Activated CD4-positive, alpha-beta T cell treated with anti-CD3 and anti-CD28 coated beads, Interleukin-2, Interleukin-4, amounts not matched to agents 100 ng/mL and 50 ng/mL, durations not matched to agents 16 hours and 8 hours (primary cell): ENCODE measurements around the gene SLC6A19.

ENCODE experiments used
- DNase-seq: peaks from one replicate; pipeline ENCODE4 v3.0.0-alpha.2; 2020; ENCODE audit warnings: low spot score

SLC6A19 gene

DNA sequence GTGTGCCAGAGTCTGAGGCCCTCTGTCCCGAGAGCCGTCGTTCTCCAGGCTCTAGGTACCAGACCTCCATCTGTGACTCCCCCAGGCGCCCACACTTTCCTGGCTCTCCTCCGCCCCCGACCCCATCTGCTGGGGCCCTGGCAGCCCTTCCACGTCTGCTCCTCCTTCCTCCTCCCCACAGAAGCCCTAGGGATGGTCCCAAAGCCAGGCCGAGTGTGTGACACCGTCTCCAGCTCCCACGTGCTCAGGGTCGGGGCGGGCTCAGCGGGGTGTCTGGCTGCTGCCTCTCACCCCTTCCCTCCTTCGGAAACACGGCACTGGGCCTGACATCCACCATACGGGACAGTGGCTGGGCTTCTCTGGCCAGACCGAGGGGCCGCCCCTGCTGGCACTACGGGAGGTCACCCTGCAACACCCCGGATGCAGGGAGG lies 20.5 kb upstream of the SLC6A19 start:
- no peak for DNase-seq

DNA sequence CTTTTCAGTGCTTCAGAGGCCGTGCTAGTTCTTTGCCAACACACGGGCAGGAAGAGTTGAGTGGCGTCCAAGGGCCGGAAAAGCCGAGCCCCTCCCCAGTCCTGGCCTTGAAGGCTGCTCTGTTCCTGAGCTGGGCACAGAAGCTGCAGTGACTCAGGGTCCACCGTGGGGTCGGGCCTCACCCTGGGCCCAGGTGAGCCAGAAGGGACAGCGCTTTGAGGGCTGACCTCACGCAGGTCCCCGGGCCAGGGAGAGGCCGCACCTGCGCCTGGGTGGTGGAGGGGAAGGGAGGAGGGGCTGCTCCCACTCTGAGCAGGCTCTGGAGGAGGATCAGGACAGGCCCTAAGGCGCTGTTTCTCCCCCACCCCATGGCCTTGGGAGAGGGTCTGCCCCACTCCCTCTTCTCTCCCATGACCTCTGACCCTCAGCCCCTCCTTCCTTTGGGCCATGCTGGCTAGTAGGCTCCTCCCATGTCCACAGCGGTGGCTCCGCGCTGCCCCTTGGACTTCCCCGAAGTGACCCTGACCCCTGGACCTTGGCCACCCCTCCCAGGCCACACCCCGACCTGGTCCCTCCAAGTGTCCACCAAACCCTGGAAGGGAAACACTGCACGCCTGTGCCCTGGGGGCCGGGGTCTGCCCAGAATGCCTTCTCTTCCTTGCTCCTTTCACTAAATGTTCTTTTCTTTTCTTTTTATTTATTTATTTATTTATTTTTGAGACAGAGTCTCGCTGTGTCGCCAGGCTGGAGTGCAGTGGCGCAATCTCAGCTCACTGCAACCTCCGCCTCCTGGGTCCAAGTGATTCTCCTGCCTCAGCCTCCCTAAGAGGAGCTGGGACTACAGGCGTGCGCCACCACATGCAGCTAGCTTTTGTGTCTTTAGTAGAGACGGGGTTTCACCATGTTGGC lies 19.7 kb upstream of the SLC6A19 start:
- no peak for DNase-seq

DNA sequence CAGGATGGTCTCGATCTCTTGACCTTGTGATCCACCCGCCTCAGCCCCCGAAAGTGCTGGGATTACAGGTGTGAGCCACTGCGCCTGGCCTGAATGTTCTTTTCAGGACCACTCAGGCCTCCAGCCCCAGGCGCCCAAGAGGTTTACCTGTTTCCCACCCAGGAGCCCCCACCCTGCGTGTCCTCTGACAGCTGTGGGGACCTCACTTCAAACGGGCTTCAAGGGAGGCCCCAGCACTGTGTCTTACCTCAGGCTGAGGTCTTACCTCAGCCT lies 19.1 kb upstream of the SLC6A19 start:
- no peak for DNase-seq

DNA sequence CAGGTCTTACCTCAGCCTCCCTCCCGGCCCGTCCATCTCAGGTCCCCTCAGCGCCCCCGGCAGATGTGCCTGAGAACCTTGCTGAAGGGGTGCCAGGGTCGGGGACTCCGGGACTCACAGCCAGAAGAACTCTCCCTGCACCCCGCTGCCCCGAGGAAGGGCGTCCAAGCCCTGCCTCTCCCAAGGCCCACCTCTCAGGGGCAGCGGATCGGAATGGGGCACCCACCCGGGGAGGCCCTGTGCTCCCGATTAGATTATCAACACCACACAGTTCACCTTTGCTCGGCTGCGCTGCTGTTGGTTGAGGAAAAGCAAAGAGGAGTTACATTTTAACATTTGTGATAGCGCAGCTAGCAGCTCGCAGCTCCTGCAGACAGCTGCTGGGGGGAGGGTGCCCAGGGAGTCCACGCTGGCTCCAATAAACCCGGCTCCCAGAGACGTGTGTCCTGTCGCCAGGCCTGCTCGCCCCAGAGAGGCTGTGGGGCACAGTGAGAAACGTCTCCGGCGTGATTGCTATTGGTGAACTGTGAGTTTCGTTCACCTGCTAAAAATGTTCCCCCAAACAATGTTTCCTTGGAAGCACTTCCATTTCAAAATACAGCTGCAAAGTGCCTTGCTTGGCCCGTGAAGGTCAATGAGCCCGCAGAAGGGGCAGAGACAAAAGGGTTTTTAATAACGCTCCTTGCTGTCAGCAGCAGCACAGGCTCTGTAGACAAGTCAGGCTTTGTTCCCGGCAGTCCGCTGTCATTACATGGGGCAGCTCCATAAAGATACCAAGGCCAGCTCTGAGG lies 18.6 kb upstream of the SLC6A19 start:
- no peak for DNase-seq

DNA sequence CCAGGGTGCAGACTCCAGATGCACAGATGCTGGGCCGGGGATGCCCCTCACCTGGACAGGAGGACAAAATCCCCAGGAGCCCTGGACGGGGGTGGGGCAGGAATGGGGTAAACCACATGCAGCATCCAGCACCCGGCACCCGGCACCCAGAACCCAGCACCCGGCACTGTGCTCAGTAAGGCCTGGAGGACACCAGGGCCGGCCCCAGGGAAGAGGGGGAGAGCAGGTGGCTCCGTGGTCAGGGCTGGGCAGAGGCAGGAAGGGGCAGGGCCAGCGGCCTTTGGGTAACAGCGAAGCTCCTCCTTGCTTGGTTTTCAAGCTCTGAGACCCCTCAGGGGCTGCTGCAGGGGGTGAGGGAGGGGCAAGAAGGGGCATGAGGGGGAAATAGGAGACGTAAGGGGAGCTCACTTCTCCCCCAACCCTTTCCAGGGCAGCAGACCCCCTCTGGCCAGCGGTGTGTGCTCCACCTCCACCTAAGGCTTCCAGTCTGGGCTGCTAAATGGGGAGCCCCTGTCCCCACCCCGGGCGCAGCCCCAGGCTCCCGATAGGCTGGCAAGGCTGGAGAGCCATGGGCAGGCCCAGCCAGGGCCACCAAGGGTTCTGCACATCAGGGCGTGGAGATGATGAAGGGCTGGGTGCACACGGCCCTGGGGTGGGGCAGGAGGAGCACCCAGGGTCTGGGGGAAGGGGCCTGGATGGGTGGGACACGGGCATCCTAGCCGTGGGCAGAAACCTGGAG lies 17.8 kb upstream of the SLC6A19 start:
- DNase-seq, result no peak

DNA sequence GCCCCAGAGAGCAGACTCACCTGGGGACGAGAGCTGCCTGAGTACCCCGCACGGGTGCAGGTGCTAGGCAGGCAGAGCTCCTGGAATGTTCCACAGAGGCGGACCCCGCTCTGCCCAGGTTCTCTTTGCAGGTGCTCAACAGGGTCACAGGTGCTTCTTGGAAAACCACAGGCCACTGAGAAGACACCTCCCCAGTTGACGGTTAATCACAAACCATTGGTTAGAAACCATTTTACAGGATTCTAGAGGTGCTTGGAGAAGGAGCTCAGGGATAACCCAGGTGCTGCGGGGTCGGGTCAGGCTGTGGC lies 17.3 kb upstream of the SLC6A19 start:
- DNase-seq, result no peak

DNA sequence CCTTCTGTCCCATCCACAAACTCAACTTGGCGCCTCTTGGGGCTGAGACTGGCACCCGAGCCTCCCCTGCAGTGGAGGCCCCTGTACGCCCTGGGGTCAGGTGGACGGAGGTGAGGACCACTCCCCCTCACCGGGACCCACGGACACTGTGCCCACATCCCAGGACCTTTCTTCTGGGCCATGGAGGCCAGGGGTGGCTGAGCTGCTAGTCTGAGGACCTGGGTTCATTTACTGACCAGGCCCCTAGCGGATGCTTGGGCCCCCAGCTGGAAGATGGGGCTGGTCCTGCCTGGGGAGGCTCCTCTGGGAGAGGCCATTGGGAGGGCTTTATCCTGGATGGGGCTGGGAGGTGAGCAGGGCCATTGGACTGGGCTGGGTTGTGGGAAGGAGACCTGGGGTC lies 16.9 kb upstream of the SLC6A19 start:
- DNase-seq, result no peak

DNA sequence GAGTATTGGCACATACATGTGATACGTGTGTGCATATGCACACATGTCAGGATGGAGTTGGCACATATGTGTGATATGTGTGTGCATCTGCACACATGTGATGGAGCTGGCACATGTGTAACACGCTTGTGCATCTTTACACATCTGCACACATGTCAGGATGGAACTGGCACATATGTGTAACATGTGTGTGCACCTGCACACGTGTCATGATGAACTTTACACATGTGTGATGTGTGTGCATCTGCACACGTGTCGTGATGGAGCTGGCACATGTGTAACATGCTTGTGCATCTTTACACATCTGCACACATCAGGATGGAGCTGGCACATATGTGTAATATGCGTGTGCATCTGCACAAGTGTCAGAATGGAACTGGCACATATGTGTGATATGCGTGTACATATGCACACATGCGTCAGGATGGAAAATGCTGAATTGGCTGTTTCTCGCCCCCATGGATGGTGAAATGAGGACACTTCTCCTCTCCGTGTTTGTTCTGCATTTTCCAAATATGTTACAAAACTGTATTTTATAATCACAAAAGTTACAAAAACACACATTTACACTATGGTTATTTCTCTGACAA lies 16.3 kb upstream of the SLC6A19 start:
- DNase-seq, result no peak

DNA sequence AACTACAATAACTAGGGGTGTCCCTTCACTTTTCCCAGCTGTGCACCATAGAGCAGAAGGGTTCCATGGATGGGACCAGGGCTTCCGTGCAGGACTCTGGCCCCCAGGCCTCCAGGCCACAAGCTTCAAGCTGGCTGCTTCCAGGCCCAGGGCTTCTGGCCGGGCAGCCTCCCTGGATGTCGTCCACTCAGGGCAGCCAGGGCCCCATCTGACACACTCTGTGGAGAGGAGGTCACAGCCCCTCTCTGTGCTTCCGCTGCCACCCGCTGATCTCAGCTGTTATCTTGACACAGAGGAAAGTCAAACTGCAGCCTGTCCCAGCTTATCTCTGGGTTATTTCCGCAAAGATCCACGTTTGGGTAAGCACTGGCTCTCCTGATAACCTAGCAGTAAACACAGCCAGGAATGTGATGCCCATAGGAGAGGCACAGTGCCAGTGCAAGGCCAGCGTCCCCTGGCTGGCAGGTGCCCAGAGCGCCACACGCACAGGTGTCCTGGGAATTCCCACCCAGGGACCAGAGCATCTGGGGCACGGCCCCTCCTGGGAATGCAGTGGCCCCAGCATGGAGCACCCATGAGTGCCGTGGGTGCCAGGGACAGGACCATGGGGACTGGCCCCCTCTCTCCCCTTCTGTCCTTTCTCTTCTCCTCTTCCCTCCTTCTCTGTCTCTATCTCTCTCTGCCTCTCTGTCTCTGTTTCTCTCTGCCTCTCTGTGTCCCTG lies 15.6 kb upstream of the SLC6A19 start:
- DNase-seq, result no peak

DNA sequence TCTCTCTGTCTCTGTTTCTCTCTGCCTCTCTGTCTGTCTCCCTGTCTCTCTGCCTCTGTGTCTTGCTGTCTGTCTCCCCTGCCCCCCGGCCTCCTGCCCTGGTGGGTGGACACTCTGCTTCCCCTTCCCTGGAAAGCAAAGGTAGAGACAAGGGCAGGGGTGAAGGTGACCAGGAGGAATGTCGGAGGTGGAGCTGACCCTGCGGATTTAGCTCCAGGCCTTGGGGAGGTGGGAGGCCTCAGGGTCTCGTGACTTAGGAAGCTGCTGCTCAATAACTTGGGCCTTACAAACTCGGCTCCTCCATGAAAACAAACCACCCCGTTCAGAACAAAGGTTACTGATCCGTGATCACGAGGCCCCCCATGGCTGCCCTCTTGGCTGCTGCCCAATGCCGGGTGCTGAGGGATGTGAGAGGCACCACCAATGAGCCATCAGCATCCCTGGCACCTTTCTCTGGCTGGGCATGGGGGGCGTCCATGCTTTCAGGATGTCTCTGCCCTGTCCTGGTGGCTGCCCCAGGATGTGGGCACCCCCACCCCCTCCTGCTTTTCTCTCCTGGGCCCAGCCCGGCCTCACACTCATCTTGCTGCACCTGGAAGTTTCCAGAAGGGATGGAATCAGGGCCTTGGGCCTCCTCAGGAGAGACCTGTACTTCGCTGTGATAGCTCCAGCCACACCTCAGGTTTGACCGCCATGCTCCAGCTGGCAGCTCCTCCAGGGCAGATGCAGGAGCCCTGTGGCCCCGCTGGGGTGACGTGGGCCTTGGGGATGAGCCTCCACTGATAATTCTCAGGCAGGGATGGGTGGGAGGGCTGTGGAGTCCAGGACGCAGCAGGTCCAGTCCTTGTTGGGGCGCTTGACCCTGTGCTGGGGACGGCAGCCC lies 14.8 kb upstream of the SLC6A19 start:
- no peak for DNase-seq

DNA sequence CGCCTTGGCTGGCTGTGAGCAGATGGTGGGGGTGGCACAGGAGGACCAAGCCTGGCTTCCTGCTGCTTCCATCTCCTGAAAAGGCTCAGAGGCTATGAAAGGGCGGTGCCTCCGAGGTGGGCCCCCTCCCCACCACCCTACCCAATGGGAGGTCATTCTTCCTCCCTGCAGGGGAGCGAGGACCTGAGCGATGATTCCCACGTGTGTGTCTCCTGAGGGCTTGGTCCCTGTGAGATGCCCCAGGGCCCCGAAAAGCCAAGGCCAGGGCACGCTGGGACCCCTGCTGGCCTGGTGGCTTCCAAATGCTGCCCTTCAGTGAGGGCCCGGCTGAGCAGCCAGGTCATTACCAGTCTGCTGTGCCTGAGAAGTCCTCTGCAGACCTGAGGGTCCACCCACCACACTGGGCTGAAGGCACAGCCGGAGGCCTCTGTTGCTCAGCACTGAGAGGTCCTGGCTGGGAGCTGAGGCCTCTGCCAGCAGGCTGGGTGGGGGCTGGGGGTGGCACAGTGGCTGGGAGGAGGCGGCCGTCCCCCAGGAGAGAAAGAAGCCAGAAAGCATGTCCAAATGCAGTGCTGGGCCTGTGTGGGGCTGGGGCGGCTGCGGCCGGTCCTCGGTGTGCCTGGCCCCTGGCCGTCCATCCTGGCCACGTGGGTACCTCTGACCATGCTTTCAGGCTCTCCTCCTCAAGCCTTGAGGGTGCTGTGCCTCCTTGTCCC lies 14.0 kb upstream of the SLC6A19 start:
- no peak for DNase-seq

DNA sequence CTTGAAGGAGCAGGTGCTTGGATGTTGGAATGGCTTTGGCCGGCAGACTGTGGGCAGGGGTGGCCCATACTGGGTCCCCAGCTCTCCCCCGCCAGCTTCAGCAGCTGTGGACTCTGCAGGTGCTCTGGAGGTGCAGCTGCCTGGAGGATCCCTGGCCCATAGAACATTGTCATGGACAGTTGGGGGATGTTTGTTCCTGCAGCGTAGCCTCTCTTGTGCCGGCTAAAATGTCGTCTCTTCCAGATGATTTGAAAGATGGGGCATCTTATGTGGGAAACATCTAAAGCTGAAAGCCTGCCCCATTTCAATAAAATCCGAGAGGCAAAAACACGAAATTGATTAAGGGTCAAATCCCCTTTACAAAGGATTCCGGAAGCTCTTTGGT lies 13.5 kb upstream of the SLC6A19 start:
- DNase-seq, result no peak

DNA sequence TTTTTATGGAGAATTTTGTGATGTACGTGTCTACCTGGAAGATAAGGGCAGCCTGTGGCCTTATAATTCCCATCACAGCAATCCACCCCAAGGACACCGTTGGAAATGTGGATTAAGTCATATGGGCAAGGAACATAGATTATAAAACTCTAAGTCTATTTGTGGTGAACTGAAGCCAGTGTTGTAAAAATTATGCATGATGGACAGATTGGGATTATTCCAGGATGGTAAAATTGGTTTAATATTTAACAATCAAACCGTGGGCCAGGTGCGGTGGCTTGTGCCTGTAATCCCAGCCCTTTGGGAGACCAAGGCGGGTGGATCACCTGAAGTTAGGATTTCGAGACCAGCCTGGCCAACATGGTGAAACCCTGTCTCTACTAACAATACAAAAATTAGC lies 12.9 kb upstream of the SLC6A19 start:
- DNase-seq, result no peak

DNA sequence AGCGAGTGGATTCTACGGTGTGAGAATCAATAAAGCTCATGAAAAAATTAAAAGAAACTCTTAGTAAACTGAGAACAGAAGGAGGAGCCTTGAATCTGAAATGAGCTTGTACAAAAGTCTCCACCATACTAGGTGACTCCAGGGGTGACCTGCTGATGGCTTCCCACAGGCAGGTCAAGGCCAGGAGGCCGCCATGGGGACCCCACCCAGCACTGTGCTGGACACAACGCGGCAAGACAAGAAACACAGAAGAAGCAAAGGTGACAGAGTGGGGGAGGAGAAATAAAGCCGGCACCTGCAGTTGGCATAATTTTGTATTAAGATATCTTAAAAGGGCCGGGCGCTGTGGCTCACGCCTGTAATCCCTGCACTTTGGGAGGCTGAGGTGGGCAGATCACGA lies 12.1 kb upstream of the SLC6A19 start:
- no peak for DNase-seq

DNA sequence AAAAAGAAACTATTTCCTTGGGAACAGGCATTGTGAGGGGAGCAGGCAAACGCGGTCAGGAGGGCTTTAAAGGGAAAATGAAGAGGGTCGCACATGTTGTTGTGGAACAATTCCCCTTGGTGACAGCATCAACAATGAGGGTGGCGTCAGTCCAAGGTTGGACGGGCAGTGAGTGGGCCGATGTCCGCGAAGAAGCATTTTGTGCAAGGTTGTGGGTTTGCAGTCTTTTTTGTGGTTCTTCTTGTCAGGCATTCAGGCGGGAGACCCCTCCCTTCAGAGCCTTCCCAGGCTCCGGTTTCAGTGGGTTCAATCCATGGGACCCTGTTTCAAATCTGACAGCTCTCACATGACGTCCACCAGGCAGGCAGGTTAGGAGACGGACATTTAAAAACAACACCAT lies 11.1 kb upstream of the SLC6A19 start:
- DNase-seq, result no peak

DNA sequence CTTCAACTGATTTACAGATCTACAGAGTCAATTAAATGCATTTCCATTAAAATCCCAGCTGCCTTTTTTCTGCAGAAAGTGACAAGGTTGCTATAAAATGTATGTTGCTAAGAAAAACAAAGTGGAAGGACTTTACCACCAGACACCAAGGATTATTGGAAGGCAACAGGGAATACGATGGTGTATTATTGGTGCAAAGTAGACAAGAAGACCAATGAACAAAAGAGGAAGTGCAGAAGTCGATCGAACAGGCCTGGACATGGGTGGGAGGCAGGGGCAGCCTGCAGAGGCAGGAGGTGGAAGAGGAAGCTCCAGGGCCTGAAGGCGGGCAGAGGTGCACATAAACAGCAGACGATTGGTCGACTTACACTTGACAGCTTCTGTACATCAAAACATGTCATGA lies 10.6 kb upstream of the SLC6A19 start:
- DNase-seq, result no peak

DNA sequence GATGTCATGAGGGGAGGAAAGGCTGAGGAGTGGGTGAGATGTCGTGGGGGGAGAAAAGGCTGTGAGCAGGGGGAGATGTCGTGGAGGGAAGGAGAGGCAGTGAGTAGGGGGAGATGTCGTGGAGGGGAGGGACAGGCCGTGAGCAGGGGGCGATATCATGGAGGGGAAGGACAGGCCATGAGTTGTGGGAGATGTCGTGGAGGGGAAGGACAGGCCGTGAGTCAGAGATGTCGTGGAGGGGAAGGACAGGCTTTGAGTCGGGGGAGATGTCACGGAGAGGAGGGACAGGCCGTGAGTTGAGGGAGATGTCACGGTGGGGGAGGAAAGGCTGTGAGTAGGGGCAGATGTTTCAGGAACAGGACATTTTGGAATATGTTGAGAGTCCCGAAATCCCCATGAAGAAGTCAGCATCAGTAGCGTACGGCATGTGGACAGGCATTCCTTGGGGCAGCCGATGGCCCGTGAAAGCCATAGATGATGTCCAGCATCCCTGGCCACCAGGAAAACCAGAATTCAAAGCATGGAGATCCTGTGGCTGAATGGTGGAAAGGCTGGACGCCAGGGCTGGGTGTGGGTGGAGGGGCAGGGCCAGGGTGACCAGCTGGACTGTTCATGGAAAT lies 8.3 kb upstream of the SLC6A19 start:
- no peak for DNase-seq

DNA sequence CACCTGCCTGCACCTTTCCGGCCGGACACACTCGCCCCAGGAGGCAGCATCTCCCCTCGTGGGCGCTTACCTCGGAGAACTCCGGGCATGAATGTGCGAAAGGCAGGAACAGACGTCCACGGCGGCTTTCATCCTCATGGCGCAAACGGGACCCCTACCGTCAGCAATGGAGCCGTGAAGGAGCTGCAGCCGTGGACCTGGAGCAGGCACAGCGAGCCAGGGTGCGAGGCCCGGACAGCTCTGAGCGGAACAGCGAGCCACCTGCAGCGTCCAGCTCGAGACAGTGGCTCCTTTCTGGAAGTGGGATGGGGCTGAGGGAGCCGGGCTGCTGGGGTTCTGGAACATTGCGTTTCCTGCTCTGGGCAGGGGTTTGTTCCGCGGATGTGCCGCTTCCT lies 7.8 kb upstream of the SLC6A19 start:
- DNase-seq, result no peak

DNA sequence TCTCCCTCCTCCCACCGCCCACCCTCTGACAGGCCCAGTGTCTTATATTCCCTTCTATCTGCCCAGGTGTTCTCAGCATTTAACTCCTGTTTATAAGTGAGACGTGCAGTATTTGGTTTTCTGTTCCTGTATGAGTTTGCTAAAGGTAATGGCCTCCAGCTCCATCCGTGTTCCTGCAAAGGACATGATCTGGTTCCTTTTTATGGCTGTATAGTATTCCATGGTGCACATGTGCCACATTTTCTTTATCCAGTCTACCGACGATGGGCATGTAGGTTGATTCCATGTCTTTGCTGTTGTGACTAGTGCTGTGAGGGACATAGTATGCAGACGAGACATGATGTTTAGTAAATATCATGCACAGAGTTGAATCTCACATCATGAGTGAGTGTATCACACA lies 7.0 kb upstream of the SLC6A19 start:
- DNase-seq, result no peak

DNA sequence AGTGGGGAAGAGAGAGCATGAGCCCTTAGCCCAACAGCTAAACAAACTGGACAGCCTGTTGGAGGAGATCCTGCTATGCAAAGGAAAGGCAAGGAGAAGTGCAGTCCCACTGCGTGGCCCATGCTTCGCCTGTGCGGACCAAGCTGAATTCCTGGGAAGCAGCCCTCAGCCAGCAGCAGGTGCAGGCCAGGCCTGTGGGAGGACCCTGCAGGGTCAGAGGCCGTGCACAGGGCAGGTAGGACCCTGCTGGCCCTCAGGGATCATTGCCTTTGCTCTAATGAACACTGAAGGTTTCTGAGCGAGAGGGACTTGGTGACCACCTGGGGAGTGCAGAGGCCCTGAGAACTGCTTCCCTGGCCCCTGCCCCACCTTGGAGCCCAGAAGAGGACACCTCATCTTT lies 6.0 kb upstream of the SLC6A19 start:
- no peak for DNase-seq
